ENCODE data around the gene ECHDC1.

Gene ECHDC1

DNA sequence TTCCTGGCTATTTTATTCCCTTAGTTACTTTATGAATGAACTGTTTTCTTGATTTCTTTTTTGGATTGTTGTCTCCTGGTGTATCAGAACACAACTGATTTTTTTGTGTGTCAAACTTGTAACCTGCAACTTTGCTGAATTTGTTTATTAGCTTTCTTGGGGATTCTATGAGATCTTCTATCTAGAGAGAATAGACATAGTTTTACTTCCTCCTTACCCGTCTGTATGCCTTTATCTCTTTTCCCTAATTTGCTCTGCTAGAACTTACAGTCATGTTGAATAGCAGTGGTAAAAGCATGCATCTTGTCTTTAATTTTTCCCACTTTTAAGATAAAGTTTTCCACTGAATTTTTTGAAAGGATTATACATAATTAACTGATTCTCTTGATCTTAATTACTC lies 63.6 kb downstream of the ECHDC1 start:
- no peak for DNase-seq

DNA sequence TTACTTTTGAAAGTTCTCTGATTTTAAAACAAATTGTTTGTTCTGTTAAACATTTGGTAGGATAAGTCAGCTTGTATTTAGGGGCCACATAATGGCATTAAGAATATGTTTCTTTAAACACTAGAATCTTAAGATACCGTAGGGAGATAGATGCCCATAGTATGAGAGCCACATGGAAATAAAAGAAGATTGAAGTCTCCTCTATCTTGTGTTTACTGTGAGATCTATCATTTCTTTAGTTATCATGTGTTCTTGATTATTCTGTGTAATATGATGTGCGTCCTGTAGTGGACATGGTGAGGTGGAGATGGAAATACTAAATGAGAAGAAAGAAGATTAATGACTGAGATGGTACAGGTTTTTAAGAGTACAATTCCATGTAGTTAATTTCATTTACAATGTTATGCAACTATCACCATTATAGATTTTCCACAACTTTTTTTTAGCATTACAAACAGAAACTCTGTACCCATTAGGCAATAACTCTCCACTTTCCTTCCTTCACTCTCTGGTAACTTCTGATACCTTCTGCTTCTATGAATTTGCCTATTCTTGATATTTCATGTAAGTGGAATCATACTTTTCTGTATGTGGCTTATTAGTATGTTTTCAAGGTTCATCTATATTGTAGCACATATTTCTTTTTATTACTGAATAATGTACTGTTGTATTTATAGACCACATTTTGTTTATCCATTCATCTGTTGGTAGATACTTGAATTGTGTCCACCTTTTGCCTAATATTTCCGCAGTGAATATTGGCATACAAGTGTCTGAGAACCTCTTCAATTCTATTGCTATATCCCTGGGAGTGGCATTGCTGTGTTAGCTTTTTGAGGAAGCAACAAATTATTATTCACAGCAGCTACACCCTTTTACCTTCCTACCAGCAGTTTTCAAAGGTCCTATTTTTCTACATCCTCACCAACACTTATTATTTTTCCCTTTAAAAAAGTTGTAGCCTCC lies 65.2 kb downstream of the ECHDC1 start:
- DNase-seq = no peak

DNA sequence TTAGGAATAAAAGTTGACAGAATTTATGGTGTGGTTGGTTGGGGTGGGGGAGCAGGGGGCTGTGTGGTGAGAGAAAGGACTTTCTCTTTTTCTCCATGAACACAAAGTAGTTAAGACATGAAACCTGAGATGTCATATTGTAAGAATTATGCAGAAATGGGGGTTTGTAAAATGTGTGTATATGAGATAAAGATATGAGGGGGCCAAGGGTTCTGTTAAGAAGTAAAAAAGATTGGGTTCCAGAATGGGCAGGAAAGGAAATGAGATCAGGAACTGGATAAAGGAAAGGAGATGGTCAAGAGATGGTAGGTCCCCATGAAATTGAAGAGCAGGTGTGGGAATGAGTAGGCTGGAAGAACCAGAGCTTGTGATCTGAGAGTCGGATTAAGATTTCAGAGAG lies 67.1 kb downstream of the ECHDC1 start:
- DNase-seq = no peak

DNA sequence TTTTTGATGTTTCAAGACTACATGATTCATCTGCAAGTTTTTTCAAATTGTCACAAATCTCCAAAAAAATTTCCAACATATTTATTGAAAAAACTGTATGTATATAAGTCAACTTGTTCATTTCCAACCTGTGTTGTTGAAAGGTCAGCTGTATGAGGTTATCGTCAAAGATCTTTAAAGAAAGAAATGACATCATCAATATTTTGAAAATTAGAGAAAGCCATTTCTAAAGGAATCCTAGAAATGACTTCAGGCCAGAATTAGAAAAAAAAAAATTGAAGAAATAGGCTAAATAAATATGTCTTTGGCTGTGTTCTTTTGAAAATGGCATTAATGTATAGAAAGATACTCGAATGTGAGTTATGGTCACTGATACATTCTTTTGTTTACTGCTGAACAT lies 69.9 kb downstream of the ECHDC1 start:
- DNase-seq = no peak

DNA sequence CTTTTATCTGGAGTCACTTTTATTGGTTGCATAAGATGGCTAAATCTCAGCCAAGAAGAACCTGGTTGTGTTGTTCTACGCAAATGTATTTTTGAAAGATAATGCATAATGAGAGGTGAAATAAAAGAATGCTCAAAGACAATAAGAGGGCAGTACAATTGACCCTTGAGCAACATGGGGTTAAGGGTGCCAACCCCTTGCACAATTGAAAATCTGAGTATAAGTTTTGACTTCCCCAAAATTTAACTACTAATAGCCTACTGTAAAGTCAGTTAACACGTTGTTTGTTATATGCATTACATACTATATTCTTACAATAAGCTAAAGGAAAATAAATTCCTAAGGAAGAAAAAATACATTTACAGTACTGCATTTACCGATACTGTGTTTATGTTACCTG lies 70.8 kb downstream of the ECHDC1 start:
- no peak for DNase-seq

DNA sequence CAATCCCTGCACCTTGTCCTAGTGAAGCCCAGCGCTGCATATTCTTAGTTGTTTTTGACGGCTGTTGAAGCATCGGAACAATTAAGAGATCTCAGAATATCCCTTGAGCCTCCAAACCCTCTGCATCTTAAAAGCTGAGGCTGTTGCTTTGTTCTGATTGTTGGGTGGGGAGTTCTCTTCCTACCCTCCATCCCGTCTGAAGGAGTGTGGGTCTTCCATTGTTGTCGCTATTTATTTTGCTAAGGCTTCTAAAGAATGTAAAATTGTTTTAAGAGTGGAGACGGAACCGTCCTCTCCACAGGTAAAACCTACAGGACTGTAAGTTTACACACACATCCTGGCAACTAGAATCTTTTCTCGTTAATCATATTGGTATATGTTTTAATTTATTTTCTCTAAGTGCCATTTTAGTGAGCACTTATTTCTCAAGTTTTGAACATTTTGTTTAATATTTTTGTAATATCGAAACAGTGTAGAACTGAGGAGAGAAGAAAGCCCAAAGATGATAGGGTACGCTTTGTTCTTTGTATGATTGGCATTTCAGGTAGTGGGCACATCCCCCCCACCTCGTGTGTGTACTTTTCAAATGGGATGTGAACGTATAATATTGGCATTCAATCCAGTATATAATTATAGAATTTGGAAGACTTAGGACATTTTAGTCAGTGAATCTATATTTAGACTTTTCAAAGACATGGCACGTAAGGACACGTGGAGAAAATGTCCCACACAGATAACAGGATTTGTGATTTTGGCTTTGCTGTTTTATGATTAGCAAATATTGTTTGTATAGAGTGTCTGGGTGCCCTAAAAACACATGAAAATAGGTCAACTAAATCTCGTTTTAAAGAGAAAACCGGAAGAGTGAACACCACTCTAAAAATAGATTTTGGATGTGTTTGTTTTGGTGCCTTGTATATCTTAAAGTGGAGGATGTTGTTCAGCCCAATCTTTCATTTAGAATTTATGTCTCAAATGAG lies 75.5 kb downstream of the ECHDC1 start:
- DNase-seq = no peak

DNA sequence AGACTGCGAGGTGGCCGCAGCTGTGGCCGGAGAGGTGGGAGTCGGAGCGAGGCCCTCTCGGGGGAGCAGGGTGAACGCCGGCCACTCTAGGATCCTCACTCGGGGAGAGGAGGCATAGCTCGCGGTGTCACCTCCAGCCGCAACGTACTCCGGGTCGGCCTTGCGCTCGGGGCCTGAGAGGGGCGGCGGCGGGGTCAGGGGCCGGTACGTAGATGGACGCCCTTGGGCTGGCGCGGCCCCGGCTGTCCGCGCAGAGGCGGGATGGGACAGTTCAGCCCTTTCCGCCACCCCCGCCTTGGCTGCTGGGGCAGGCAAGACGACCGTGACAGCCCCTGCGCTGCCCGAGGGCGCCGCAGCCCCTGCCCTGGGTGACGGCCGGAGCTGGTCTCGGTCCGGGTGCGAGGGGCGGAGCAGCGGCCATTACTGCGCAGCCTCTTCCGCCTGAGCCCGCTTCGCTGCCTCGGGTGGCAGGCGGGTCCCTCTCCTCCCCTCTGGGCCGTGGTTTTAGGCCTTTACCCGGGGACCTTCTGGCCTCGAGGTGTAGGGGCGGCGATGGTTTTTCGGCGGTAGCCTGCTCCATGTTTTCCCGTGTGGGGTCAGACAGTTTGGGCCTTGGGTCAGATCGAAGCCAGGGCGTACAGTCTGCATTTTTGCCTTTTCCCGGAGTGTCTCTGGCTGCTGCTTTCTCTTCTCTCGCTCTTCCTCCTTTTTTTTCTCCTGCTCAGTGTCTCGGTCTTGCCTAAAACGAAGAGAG lies 76.3 kb downstream of the ECHDC1 start:
- DNase-seq = peak; percentile 17

DNA sequence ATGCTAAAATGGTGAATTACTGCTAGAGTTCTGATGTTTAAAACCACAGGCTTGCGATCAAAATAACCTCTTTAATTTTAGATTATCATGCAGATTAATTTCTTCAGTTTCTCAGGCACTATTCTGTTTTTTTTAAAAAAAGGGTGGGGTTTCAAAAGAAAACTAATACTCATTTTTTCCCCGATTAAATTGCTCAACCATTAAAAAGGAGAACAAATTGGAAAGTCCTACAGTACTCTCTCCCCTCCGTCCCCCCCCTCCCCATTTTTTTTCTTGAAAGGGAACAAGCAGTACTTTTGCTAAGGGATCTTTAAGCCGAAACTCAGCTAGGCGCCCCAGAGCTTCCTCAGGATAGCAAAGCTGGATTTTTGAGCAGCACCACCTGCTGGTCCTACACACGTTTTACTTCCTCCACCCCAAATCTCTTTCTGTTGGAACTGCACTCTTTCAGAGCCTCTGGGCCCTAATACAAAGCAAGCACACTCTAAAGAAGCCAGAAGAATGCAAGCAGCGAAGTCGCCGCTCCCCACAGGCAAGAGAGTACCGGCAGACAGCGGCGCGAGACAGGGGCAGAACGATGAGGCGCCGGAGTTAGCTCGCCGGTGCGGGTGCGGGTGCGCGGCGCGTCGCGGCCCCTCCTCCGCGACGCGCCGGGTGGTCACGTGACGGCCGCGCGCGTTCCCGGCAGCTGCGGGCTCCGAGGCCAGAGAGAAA lies 77.1 kb downstream of the ECHDC1 start, which contains the start of gene RNF146:
TSS of gene RNF146 (plus strand) at position 687 of the 714 bp plus-strand sequence. CDS start 13,475 bp downstream, outside the sequence.
- peak; percentile 62 for DNase-seq

DNA sequence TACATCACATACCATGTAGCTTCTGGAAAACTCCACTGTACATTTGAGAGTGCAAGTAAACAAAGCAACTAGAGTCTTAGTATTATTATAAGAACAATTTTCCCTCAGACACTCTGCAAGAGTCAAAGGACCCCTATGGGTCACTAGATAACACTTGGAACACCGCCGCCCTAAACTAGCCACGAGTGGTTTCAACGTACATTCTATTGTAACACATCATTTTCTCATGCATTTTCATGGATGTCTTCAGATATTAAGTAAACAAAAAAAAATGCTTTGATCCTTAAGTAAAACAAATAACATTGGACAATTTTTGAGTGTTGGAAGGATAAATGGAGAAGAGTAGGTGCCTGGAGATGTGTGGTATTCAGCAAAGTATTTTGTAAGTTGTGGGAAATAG lies 79.9 kb downstream of the ECHDC1 start:
- DNase-seq = no peak

DNA sequence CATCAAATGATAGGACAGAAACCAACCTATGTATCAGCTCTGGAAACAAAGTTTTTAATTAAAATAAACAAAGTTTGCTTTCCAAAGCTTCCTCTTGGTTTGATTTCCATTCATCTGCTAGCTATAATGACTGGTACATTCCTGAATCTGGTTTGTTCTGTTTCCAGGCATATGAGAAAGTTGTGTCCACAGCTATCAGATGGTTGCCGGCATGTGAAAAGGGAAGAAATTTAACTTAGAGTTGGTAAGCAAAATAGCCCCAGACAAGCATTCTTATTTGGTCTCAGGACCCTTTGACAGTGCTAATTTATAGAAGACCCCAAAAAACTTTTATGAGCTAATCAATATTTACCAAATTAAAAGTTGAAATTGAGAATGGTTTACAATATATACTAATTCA lies 80.5 kb downstream of the ECHDC1 start:
- no peak for DNase-seq

DNA sequence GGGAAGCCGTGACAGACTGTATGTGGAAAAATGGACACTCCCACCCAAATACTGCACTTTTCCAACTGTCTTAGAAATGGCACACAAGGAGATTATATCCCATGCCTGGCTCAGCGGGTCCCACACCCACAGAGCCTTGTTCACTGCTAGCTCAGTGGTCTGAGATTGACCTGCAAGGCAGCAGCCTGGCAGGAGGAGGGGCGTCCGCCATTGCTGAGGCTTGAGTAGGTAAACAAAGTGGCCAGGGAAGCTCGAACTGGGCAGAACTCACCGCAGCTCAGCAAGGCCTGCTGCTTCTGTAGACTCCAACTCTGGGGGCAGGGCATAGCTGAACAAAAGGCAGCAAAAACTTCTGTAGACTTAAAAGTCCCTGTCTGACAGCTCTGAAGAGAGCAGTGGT lies 88.1 kb downstream of the ECHDC1 start:
- no peak for DNase-seq

DNA sequence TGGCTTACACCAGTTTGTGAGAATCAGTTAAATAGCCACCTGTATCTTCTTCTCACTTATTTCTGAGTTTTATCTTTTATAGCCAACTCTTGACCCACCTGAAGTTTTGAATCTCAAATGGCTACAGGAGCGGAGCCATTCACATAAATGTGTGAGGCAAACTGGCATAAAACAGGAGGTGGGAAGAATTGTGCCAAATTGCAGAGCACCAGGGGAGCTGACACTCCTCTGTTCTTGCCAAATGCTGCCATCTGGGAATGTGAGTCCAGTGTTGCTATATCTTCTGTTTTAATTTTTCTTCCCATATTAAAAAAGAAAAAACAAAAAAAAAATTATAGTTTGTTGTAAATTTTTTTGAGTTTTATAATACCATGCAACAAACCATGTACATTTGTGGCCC lies 93.8 kb downstream of the ECHDC1 start:
- DNase-seq = no peak

DNA sequence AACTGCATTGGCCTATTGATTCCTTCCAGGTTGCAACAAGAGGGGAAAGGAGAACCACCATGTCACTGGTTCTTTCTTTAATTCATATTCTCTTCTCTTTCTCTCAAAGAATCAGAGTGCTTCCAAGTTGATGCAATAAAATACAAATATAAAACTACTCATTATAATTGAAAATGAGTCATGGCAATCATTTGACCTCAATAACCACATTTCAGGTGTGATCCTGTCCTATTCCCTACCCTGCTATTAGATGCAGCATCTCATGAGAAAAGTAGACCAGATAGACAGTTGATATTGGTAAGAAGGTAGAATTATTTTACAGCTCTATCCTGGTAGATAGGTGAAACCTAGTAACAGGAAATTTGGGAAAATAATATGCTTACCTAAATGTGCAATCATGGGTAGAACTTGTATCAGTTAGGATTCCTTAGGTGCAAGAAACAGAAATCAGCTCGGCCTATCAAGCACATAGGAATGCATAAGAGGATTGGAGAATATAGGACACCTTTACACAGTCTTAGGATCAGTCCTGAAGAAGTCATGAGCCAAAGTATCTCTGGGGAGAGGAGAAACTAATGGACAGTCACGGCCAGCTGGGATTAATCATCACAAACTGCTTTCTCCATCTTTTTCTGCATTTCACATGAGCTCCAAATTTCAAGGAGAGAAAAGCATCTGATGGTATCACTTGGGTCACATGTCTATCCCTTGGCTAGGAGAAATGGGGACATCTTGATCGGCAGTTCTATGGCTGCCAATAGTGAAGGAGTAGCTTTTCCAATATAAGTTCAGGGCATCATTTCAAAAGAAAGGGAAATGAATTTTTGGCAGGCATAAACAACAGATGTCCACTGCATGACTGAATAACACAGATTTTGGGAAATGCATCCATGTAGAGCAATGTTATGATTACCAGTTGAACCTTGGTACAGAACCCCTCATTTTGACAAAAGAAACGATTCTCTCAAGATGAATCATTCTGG lies 96.0 kb downstream of the ECHDC1 start:
- DNase-seq = no peak

DNA sequence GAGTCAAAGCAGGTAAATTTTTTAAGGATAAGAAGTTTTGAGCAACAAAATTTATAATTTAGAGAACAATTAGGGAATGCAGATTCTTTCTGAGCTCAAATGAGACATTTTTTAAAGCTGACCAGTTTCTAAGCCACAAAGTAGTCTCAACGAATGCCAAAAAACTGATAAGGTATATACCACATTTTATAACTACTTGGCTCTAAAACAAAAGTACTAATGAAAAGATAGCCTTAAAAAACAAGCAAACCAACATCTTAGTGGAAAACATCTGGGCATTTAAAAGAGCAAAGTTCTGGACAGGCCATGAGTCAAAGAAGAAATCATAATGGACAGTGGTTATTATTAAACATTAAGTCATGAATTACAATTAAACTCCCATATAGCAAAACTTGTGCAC lies 99.9 kb downstream of the ECHDC1 start:
- DNase-seq = no peak
